B cell (primary cell): ENCODE measurements around the gene VAC14. TPM values are rescaled to one million over a fixed set of nuclear protein-coding genes. Genes with fewer than 3 reads are reported as not detected.

Experiments used
- ATAC-seq: fragments of 200-7000 bp; cut with Tn5 transposase; one replicate; pipeline ENCODE4 v1.10.0; 2021; ENCODE audit warnings: low read depth, mild to moderate bottlenecking, moderate number of reproducible peaks, moderate library complexity
- CTCF ChIA-PET: fragments of 350-600 bp; sonication (Branson Sonifier 250); formaldehyde crosslinking; loops from one replicate; lab custom pipeline; 2021; ENCODE audit warnings: antibody characterized with exemption, inconsistent platforms; lab: Charles Lee
- POLR2A ChIA-PET: fragments of 350-600 bp; sonication (Branson Sonifier 250); formaldehyde crosslinking; loops from one replicate; lab custom pipeline; 2021; ENCODE audit warnings: antibody characterized with exemption; lab: Charles Lee
- DNase-seq: peaks from one replicate; pipeline ENCODE4 v3.0.0; 2013
- H2AFZ ChIP-seq: 2 replicates; pipeline ENCODE4 v1.6.1; 2012; ENCODE audit warnings: mild to moderate bottlenecking, low read depth, low read length; ENCODE audit not compliant: insufficient read depth, poor library complexity, severe bottlenecking
- H3K27ac ChIP-seq, 2 donors: 1 replicate in 1 of 2; 2 replicates in 1 of 2; pipeline ENCODE4 v1.5.1; 2012 to 2013; ENCODE audit warnings: low read length in 2 of 2, mild to moderate bottlenecking in 2 of 2, moderate library complexity in 1 of 2
- H3K27me3 ChIP-seq, 4 experiments: fragments of 200-600 bp in 1 of 4; sonication (generic) in 1 of 4; replicated peaks in 1 of 4; 1 replicate in 2 of 4; 2 replicates in 2 of 4; pipeline versions ENCODE4 v1.6.1 to v1.7.0; 2013 to 2016; ENCODE audit warnings: low read length in 3 of 4, mild to moderate bottlenecking in 2 of 4, mixed read lengths in 1 of 4, moderate library complexity in 1 of 4; ENCODE audit not compliant: insufficient read depth in 4 of 4, control insufficient read depth in 3 of 4; ENCODE audit errors: control extremely low read depth in 1 of 4
- H3K36me3 ChIP-seq, 2 experiments: replicated peaks in 1 of 2; 1 replicate in 1 of 2; 2 replicates in 1 of 2; pipeline versions ENCODE4 v1.6.1 to v1.7.1; 2013; ENCODE audit warnings: low read length in 1 of 2; ENCODE audit not compliant: insufficient read depth in 2 of 2, control insufficient read depth in 1 of 2; ENCODE audit errors: control extremely low read depth in 1 of 2, extremely low read depth in 1 of 2
- H3K4me1 ChIP-seq, 2 donors: fragments of 200-600 bp in 1 of 2; sonication (generic) in 1 of 2; 1 replicate in 1 of 2; 2 replicates in 1 of 2; pipeline versions ENCODE4 v1.5.1 to v1.6.1; 2013 to 2017; ENCODE audit warnings: low read length in 2 of 2; ENCODE audit not compliant: control insufficient read depth in 2 of 2, insufficient read depth in 2 of 2
- H3K4me2 ChIP-seq: replicated peaks from 2 replicates; pipeline ENCODE3; 2012; ENCODE audit warnings: mild to moderate bottlenecking, low read depth, low read length; ENCODE audit not compliant: poor library complexity, severe bottlenecking
- H3K4me3 ChIP-seq, 5 experiments: fragments of 200-600 bp in 1 of 5; sonication (generic) in 1 of 5; 1 replicate in 3 of 5; 2 replicates in 2 of 5; pipeline versions ENCODE4 v1.5.1 to v1.7.0; 2011 to 2016; ENCODE audit warnings: low read length in 4 of 5, mild to moderate bottlenecking in 4 of 5, low read depth in 2 of 5, control low read depth in 1 of 5, moderate library complexity in 1 of 5; ENCODE audit not compliant: insufficient read depth in 1 of 5; ENCODE audit errors: control extremely low read depth in 1 of 5, extremely low read depth in 1 of 5
- H3K79me2 ChIP-seq: fragments of 200-600 bp; sonication (generic); one replicate; pipeline ENCODE4 v1.6.0; 2016; ENCODE audit warnings: low read length; ENCODE audit not compliant: control insufficient read depth, insufficient read depth
- H3K9ac ChIP-seq: fragments of 200-600 bp; sonication (generic); 2 replicates; pipeline ENCODE4 v1.6.1; 2017; ENCODE audit warnings: mild to moderate bottlenecking, low read length, moderate library complexity
- H3K9me3 ChIP-seq, 3 donors: one replicate each; pipeline versions ENCODE4 v1.6.1 to v1.7.1; 2013; ENCODE audit warnings: low read length in 2 of 3; ENCODE audit not compliant: control insufficient read depth in 2 of 3, insufficient read depth in 1 of 3; ENCODE audit errors: control extremely low read depth in 1 of 3
- H4K20me1 ChIP-seq: 2 replicates; pipeline ENCODE4 v1.6.0; 2012; ENCODE audit warnings: mild to moderate bottlenecking, low read length; ENCODE audit not compliant: insufficient read depth, control insufficient read depth, poor library complexity, severe bottlenecking
- H3K27ac Mint-ChIP-seq: one replicate; pipeline ENCODE4 v1.8.0; 2021; ENCODE audit warnings: mixed read lengths
- H3K27me3 Mint-ChIP-seq: one replicate; pipeline ENCODE4 v1.8.0; 2021; ENCODE audit warnings: mixed read lengths
- H3K4me1 Mint-ChIP-seq: one replicate; pipeline ENCODE4 v1.8.0; 2021; ENCODE audit warnings: mixed read lengths
- H3K4me3 Mint-ChIP-seq: one replicate; pipeline ENCODE4 v1.8.0; 2021; ENCODE audit warnings: mixed read lengths
- H3K9me3 Mint-ChIP-seq: one replicate; pipeline ENCODE4 v1.8.0; 2022; ENCODE audit warnings: mixed read lengths; ENCODE audit not compliant: insufficient read depth
- EZH2 ChIP-seq: IDR thresholded peaks from 2 replicates; pipeline ENCODE4 v1.6.1; 2012; ENCODE audit warnings: borderline replicate concordance, low read depth, mild to moderate bottlenecking, moderate library complexity, low read length; ENCODE audit not compliant: insufficient read depth, poor library complexity, severe bottlenecking
- WGBS: methylation state at CpG from one replicate; pipeline ENCODE4 v1.1.5; 2013; ENCODE audit warnings: missing lambda C conversion rate; ENCODE audit not compliant: insufficient coverage; 5-methylcytosine and 5-hydroxymethylcytosine counted together
- intact Hi-C: fragments of 100-400 bp; cut with micrococcal nuclease; formaldehyde crosslinking; loops from one replicate; pipeline ENCODE4 v1.10.0; 2022
- polyA plus RNA-seq: library from polyadenylated mRNA; depleted of rRNA; stranded (reverse); fragments of >200 nt; gene quantifications from 2 replicates; pipeline ENCODE4 v1.2.3, GENCODE V29; 2012
- total RNA-seq, 2 donors: library from RNA; stranded (reverse); fragments of 120-200 nt in 1 of 2; gene quantifications; 1 replicate in 1 of 2; 2 replicates in 1 of 2; pipeline versions ENCODE4 v1.2.3 to v1.2.4, GENCODE V29; 2013 to 2022
- TF ChIP-seq, protein P1 (sequence below): fragments of 200-600 bp; IDR thresholded peaks from one replicate; pipeline ENCODE4 v1.8.0; 2022; ENCODE audit warnings: antibody characterized with exemption, mild to moderate bottlenecking

The VAC14 gene
- total and polyA plus RNA-seq, 2 donors (not counting 1 experiment from before 2014, with no cell fraction given) = 42.6 to 64.7 TPM

- no peak for ATAC-seq
- Histone ChIP-seq H3K27ac (no peak overlapping the region), H4K20me1 (no peaks in the 10 kb centered on the region), H3K9me3 (no peaks in the 10 kb centered on the region), H3K4me2 (no peak overlapping the region), H2AFZ (no peak overlapping the region), H3K79me2 (no peaks in the 10 kb centered on the region), H3K27me3 (peaks cover 0 to 1% (median 0%) of the 10 kb centered on the region in 4 experiments), H3K9ac (no peak overlapping the region), H3K4me1 (peaks cover 0 to 2% of the 10 kb centered on the region in 2 donors), H3K36me3 (peaks cover 0 to 8% of the 10 kb centered on the region in 2 experiments), H3K4me3 (no peak overlapping the region)
- H3K4me3 Mint-ChIP-seq = no peak overlapping the region
- H3K27me3 Mint-ChIP-seq = peaks cover 6% of the 10 kb centered on the region
- no peak for TF ChIP-seq EZH2
- TF ChIP-seq, protein P1, sequence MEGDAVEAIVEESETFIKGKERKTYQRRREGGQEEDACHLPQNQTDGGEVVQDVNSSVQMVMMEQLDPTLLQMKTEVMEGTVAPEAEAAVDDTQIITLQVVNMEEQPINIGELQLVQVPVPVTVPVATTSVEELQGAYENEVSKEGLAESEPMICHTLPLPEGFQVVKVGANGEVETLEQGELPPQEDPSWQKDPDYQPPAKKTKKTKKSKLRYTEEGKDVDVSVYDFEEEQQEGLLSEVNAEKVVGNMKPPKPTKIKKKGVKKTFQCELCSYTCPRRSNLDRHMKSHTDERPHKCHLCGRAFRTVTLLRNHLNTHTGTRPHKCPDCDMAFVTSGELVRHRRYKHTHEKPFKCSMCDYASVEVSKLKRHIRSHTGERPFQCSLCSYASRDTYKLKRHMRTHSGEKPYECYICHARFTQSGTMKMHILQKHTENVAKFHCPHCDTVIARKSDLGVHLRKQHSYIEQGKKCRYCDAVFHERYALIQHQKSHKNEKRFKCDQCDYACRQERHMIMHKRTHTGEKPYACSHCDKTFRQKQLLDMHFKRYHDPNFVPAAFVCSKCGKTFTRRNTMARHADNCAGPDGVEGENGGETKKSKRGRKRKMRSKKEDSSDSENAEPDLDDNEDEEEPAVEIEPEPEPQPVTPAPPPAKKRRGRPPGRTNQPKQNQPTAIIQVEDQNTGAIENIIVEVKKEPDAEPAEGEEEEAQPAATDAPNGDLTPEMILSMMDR = no peak
- H3K27ac Mint-ChIP-seq = no peak overlapping the region
- no peaks in the 10 kb centered on the region for H3K9me3 Mint-ChIP-seq
- intact Hi-C loops = no loop called here
- ChIA-PET CTCF (no interaction called here), POLR2A (no interaction called here)
- H3K4me1 Mint-ChIP-seq = peaks cover 7% of the 10 kb centered on the region
- 92% methylated on average over 13 of the region's 16 CpGs for WGBS
- DNase-seq = no peak
These were observed 110.7 kb downstream of the VAC14 start for GRCh38 chr16:70689970-70690891.
